Epithelial cell of esophagus (primary cell): ENCODE data around the gene PLCB1.
"Not testable (repeated sequence)": the region's sequence is repeated elsewhere in the genome, so short reads cannot be mapped to it uniquely, and the experiment has no call there.

Source experiments
- DNase-seq: peaks from one replicate; pipeline ENCODE4 v3.0.0; 2010; ENCODE audit warnings: low read depth
- H3K4me3 ChIP-seq: 2 replicates; pipeline ENCODE4 v1.5.1; 2011; ENCODE audit warnings: mild to moderate bottlenecking, low read length, control low read depth
- CTCF ChIP-seq: IDR thresholded peaks from 2 replicates; pipeline ENCODE4 v1.5.1; 2011; ENCODE audit warnings: low read depth, mild to moderate bottlenecking, low read length, control low read depth, inconsistent platforms; ENCODE audit not compliant: insufficient read depth; ENCODE audit errors: missing control alignments

The PLCB1 gene

GRCh38 chr20:8808202-8808535, 676.1 kb downstream of the PLCB1 start:
- no peak for DNase-seq
- no peak for TF ChIP-seq CTCF
- no peak overlapping the region for H3K4me3 ChIP-seq

GRCh38 chr20:8809107-8809953, 677.3 kb downstream of the PLCB1 start:
- no peak for DNase-seq
- no peak for TF ChIP-seq CTCF
- H3K4me3 ChIP-seq, result no peak overlapping the region

- H3K4me3 ChIP-seq, result no peak overlapping the region
- DNase-seq, result no peak
- no peak for TF ChIP-seq CTCF
Measured at GRCh38 chr20:8811801-8812594, 679.9 kb downstream of the PLCB1 start.

- no peak for TF ChIP-seq CTCF
- no peak overlapping the region for H3K4me3 ChIP-seq
- DNase-seq, result no peak
Measured at GRCh38 chr20:8812817-8813216, 680.8 kb downstream of the PLCB1 start.

- TF ChIP-seq CTCF, result no peak
- H3K4me3 ChIP-seq, result no peak overlapping the region
- no peak for DNase-seq
Measured at GRCh38 chr20:8815208-8815607, 683.1 kb downstream of the PLCB1 start.

GRCh38 chr20:8829256-8829655, 697.2 kb downstream of the PLCB1 start:
- no peak overlapping the region for H3K4me3 ChIP-seq
- TF ChIP-seq CTCF, result no peak

GRCh38 chr20:8834294-8834693, 702.2 kb downstream of the PLCB1 start:
- H3K4me3 ChIP-seq, result not testable (repeated sequence)

More at GRCh38 chr20:8829256-8829655, 697.2 kb downstream of the PLCB1 start:
- DNase-seq, result no peak

More at GRCh38 chr20:8834294-8834693, 702.2 kb downstream of the PLCB1 start:
- DNase-seq, result not testable (repeated sequence)
